ENCODE data around the gene EIF1.
"Not testable (repeated sequence)": the region's sequence is repeated elsewhere in the genome, so short reads cannot be mapped to it uniquely, and the experiment has no call there.

EIF1 gene

DNA sequence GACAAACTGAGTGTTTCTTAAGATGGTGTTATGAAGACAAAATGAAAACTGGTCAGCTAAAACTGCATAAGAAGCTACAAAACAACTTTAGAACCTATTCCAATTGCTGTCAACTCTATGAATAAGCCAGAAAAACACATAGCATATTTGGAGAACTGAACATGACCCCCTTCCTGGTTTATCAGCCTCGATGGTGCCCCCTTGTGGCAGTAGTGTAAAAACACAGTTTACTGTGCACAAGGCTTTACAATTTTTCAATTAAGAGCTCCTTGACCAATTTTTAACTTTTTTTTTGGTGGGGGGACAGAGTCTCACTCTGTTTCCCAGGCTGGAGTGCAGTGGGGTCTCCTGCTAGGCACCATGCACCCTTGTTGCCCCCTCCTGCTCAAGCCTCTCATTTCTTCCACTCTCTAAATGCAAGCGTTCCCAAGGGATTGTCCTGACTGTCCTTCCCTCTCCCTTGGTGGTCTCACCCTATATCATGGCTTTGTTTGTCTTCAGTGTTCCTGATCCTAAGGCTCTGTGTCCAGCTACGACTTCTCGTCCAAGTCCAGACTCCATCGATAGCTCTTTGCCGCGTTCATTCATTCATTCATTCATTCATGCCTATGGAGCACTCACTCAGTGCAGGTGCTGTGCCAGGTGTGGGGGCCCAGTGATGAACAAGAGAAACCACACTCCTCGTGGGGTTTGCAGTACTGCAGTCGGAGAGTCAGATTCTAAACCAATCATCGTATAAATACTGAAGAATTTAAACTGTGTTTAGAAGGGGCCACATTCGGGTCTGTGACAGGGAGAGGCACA lies 7.5 kb downstream of the EIF1 start:
- peak; percentile 77 for DNase-seq (ENCODE audit: low spot score)
- ChIA-PET POLR2A (ENCODE audit: low non-redundant PET) (interaction anchor here (0.7 to 1.1 kb wide), 2 partner anchors 14 to 17 kb away, joined by 4 to 5 read pairs; no protein-coding TSS in a partner anchor), CTCF (interaction anchor here (0.5 to 1.5 kb wide), 21 partner anchors 9 to 1034 kb away, joined by 3 to 14 read pairs (median 4); partner anchors contain the start of genes CNP, GAST and HAP1)
- H3K27ac ChIP-seq, result peak overlapping the region; percentile 64; the same call in 1 of the 2 replicates
- TF ChIP-seq CTCF (conservative IDR thresholded peaks at IDR 0.05; ENCODE audit: low read depth), result peak; percentile 85

- POLR2A ChIA-PET (ENCODE audit: low non-redundant PET), result no interaction called here
- CTCF ChIA-PET, result no interaction called here
- no peak overlapping the region for H3K27ac ChIP-seq
- no peak for DNase-seq (ENCODE audit: low spot score)
- no peak for TF ChIP-seq CTCF (conservative IDR thresholded peaks at IDR 0.05; ENCODE audit: low read depth)
These were observed 8.7 kb downstream of the EIF1 start for GRCh38 chr17:41697122-41697962.

DNA sequence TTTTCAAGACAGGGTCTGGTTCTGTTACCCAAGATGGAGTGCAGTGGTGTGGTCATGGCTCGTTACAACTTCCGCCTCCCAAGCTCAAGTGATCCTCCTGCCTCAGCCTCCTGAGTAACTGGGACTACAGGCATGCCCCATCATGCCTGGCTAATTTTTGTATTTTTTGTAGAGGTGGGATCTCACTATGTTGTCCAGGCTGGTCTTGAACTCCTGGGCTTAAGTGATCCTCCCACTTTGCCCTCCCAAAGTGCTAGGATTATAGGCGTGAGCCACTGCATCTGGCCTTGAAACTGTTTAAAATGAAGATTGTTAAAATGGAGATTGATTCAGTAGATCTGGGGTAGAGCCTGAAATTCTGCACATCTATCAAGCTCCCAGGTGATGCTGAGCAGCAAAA lies 12.2 kb downstream of the EIF1 start:
- H3K27ac ChIP-seq; DNase-seq (ENCODE audit: low spot score); CTCF ChIA-PET: not testable (repeated sequence)
- POLR2A ChIA-PET (ENCODE audit: low non-redundant PET), result interaction anchor here (0.6 kb wide), 1 partner anchor 1214 kb away, joined by 7 read pairs; no protein-coding TSS in a partner anchor

GRCh38 chr17:41702712-41703111 lies 14.0 kb downstream of the EIF1 start:
- CTCF ChIA-PET, result no interaction called here
- DNase-seq (ENCODE audit: low spot score), result no peak
- POLR2A ChIA-PET (ENCODE audit: low non-redundant PET), result no interaction called here
- H3K27ac ChIP-seq, result no peak overlapping the region
- no peak for TF ChIP-seq CTCF (conservative IDR thresholded peaks at IDR 0.05; ENCODE audit: low read depth)

DNA sequence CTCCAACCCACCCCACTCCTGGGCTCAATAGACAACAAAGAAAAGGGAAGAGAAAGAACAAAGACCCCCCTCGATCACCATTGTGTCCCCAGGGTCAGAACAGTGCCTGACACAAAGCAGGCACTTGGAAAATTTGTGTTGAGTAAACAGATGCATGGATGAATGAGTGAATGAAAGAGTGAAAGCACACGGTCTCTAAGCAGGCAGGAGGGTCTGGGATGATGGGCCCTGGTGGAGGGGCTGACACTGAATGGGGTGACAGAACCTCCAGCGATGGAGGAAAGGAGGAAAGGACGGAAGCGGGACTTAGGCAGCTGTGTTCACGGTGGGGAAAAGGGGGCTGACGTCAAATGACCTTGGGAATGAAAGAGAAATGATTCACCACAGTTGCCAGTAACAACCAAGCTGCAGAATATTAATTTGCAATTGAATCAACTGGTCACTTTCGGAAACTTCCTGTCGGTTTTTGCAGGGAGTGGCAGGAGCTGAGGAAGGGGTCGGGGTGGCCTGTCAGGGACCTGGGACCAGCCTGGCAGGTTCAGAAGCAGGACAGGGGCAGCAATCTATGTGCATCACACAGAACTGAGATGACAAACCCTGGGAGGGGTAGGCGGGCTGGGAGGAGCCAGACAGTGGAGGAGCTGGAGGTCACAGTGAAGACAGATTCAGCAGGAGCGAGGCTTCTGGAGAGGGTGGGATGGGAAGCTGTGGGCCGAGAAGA lies 16.7 kb downstream of the EIF1 start:
- TF ChIP-seq CTCF (conservative IDR thresholded peaks at IDR 0.05; ENCODE audit: low read depth), result no peak
- H3K27ac ChIP-seq, result no peak overlapping the region
- ChIA-PET POLR2A (ENCODE audit: low non-redundant PET) (interaction anchor here (0.6 kb wide), 1 partner anchor 59 kb away, joined by 3 read pairs; no protein-coding TSS in a partner anchor), CTCF (interaction anchor here (1.2 to 1.6 kb wide), 2 partner anchors 9 kb away, joined by 5 to 12 read pairs; no protein-coding TSS in a partner anchor)
- no peak for DNase-seq (ENCODE audit: low spot score)

GRCh38 chr17:41707803-41708669 lies 19.4 kb downstream of the EIF1 start:
- no peak for DNase-seq (ENCODE audit: low spot score)
- ChIA-PET CTCF (interaction anchor here (2.5 kb wide), 1 partner anchor 12 kb away, joined by 12 read pairs; no protein-coding TSS in a partner anchor), POLR2A (ENCODE audit: low non-redundant PET) (no interaction called here)
- no peak overlapping the region for H3K27ac ChIP-seq
- no peak for TF ChIP-seq CTCF (conservative IDR thresholded peaks at IDR 0.05; ENCODE audit: low read depth)
